ENCODE results near the gene LEMD1.
"Not testable (repeated sequence)": the region's sequence is repeated elsewhere in the genome, so short reads cannot be mapped to it uniquely, and the experiment has no call there.

The LEMD1 gene

GRCh38 chr1:205424901-205425600 is 3.2 kb upstream of the LEMD1 start:
- no peak for DNase-seq

GRCh38 chr1:205423814-205424399 is 2.1 kb upstream of the LEMD1 start:
- no peak for DNase-seq

- no peak for DNase-seq
These were observed 1.3 kb upstream of the LEMD1 start for GRCh38 chr1:205422993-205423642.

- DNase-seq, result no peak
These were observed 918 bp downstream of the LEMD1 start for GRCh38 chr1:205420938-205421337.

GRCh38 chr1:205417870-205418635 is 3.8 kb downstream of the LEMD1 start:
- DNase-seq, result no peak

- no peak for DNase-seq
These were observed 5.5 kb downstream of the LEMD1 start for GRCh38 chr1:205416322-205416721.

- DNase-seq, result no peak
These were observed 11.1 kb downstream of the LEMD1 start for GRCh38 chr1:205410581-205411298.

GRCh38 chr1:205407970-205408369 is 13.9 kb downstream of the LEMD1 start:
- no peak for DNase-seq

GRCh38 chr1:205406252-205406651 is 15.6 kb downstream of the LEMD1 start:
- not testable (repeated sequence) for DNase-seq

- DNase-seq, result not testable (repeated sequence)
These were observed 17.4 kb downstream of the LEMD1 start for GRCh38 chr1:205404484-205404883.

GRCh38 chr1:205398586-205398985 is 23.3 kb downstream of the LEMD1 start:
- DNase-seq, result no peak

GRCh38 chr1:205396967-205397616 is 24.8 kb downstream of the LEMD1 start:
- no peak for DNase-seq

- DNase-seq, result no peak
These were observed 26.2 kb downstream of the LEMD1 start for GRCh38 chr1:205395616-205396015.

GRCh38 chr1:205392650-205393049 is 29.2 kb downstream of the LEMD1 start:
- DNase-seq, result no peak

- no peak for DNase-seq
These were observed 30.5 kb downstream of the LEMD1 start for GRCh38 chr1:205391386-205391785.

GRCh38 chr1:205387845-205388244 is 34.0 kb downstream of the LEMD1 start:
- DNase-seq, result no peak

GRCh38 chr1:205382990-205383389 is 38.9 kb downstream of the LEMD1 start:
- not testable (repeated sequence) for DNase-seq

- no peak for DNase-seq
These were observed 39.3 kb downstream of the LEMD1 start for GRCh38 chr1:205382561-205382960.

GRCh38 chr1:205381305-205381704 is 40.6 kb downstream of the LEMD1 start:
- no peak for DNase-seq

- no peak for DNase-seq
These were observed 41.0 kb downstream of the LEMD1 start for GRCh38 chr1:205380882-205381281.

GRCh38 chr1:205379056-205379455 is 42.8 kb downstream of the LEMD1 start:
- DNase-seq, result no peak

- DNase-seq, result no peak
These were observed 44.5 kb downstream of the LEMD1 start for GRCh38 chr1:205377355-205377754.

Data from activated effector memory CD4-positive, alpha-beta T cell treated with Interleukin-2 at 50 U/mL for 16 hours (primary cell).